Stimulated activated CD8-positive, alpha-beta memory T cell treated with anti-CD3 and anti-CD28 coated beads, Interleukin-15, amount 100 ng/mL, for 48 hours (primary cell): Measurements from ENCODE around the gene MGRN1.

Experiments used
- DNase-seq, 2 donors: peaks; one replicate each; pipeline ENCODE4 v3.0.0-alpha.2; 2020; ENCODE audit warnings: low read depth in 2 of 2

MGRN1 gene

GRCh38 chr16:4686497-4687210 is 62.0 kb downstream of the MGRN1 start:
- no peak for DNase-seq

GRCh38 chr16:4687416-4687815 is 62.8 kb downstream of the MGRN1 start:
- DNase-seq = no peak

- DNase-seq = no peak
These were observed 63.5 kb downstream of the MGRN1 start for GRCh38 chr16:4687946-4688673.

- no peak for DNase-seq
These were observed 64.0 kb downstream of the MGRN1 start for GRCh38 chr16:4688674-4689045.

GRCh38 chr16:4689091-4689671 is 64.6 kb downstream of the MGRN1 start:
- DNase-seq = no peak

- no peak for DNase-seq
These were observed 65.5 kb downstream of the MGRN1 start for GRCh38 chr16:4689864-4690704.

GRCh38 chr16:4690946-4691665 is 66.5 kb downstream of the MGRN1 start:
- DNase-seq = no peak

GRCh38 chr16:4691666-4692412 is 67.2 kb downstream of the MGRN1 start:
- DNase-seq = no peak

GRCh38 chr16:4692460-4693295 is 68.1 kb downstream of the MGRN1 start:
- no peak for DNase-seq

GRCh38 chr16:4693296-4693955 is 68.8 kb downstream of the MGRN1 start, which contains the start of gene NUDT16L1:
TSS of gene NUDT16L1 (plus strand) at chr16:4693562. CDS start at chr16:4693727, 165 bp downstream.
- peak; percentile 98 for DNase-seq

GRCh38 chr16:4693956-4694641 is 69.5 kb downstream of the MGRN1 start:
- no peak for DNase-seq

- no peak for DNase-seq
These were observed 70.2 kb downstream of the MGRN1 start for GRCh38 chr16:4694642-4695451.

GRCh38 chr16:4695473-4696171 is 71.0 kb downstream of the MGRN1 start:
- DNase-seq = no peak

GRCh38 chr16:4696172-4696904 is 71.7 kb downstream of the MGRN1 start:
- DNase-seq = no peak

- DNase-seq = no peak
These were observed 72.5 kb downstream of the MGRN1 start for GRCh38 chr16:4696905-4697847.
